ENCODE results near the gene RO60.

DNA sequence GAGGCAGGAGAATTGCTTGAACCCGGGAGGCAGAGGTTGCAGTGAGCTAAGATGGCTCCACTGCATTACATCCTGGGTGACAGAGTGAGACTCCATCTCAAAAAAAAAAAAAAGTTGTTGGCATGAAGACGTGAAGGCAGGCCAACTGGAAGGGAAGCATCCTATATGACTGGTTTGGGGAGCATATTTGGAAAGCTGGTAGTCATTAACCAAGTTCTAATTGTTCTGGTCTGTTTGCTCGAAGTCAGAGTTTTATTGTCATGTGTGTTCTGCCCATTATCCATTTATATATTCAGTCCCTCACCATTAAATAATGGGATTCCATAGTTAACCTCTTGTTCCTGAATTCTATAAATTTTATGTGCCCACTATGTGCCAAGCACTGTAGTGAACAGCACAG, 49.1 kb downstream of the RO60 start:
- no peak for TF ChIP-seq FOXM1 (CRISPR knock-in tag; IDR thresholded peaks at IDR 0.05)
- TF ChIP-seq NCOR1 (IDR thresholded peaks at IDR 0.05; ENCODE audit: borderline replicate concordance, low read length), result no peak
- TF ChIP-seq NRL (CRISPR knock-in tag; IDR thresholded peaks at IDR 0.05; ENCODE audit: borderline replicate concordance), result no peak
- TF ChIP-seq ZFP62 (CRISPR knock-in tag; IDR thresholded peaks at IDR 0.05), result no peak
- TF ChIP-seq ZFP36 (IDR thresholded peaks at IDR 0.05; ENCODE audit: borderline replicate concordance, low read depth, low read length, partially characterized antibody), result no peak

Measured in HepG2 (cell line).